ENCODE results near the gene PDCD11.
"Not testable (repeated sequence)": the region's sequence is repeated elsewhere in the genome, so short reads cannot be mapped to it uniquely, and the experiment has no call there.

The PDCD11 gene

DNA sequence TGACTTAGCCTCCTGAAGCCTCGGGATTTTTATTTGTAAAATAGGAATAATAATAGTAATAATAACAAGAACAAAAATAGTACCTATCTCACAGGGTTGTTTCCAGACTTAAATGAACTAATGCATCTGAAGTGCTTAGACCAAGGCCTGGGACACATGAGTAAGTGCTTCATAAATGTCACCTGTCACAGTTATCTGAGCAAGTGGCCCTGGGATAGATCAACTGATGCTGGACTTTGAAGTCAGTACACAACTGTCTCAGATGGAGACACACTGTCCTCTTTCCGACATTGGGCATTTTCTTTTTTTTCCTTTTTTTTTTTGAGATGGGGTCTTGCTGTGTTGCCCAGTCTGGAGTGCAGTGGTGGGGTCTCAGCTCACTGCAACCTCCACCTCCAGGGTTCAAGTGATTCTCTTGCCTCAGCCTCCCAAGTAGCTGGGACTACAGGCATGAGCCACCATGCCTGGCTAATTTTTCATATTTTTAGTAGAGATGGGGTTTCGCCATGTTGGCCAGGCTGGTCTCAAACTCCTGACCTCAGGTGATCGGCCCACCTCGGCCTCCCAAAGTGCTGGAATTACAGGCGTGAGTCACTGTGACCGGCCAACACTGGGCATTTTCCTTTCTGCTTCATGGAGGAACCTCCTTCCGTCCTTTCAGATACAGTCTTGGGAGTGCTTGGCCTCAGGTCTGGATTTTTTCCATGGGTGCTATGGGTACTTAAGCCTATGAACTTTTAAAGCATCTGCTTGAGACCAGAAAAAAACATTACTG is 90.4 kb downstream of the PDCD11 start:
- not testable (repeated sequence) for H3K9me3 ChIP-seq (ENCODE audit: control insufficient read depth, low read length); DNase-seq; H3K4me1 ChIP-seq (ENCODE audit: control insufficient read depth, insufficient read depth, low read length, poor library complexity, severe bottlenecking); H3K27ac ChIP-seq (ENCODE audit: insufficient read depth, low read length, poor library complexity, severe bottlenecking); H3K4me3 ChIP-seq (ENCODE audit: insufficient read depth, low read depth, low read length, poor library complexity, severe bottlenecking); H3K36me3 ChIP-seq (ENCODE audit: control insufficient read depth, insufficient read depth, low read length); H3K27me3 ChIP-seq (replicated peaks; ENCODE audit: control insufficient read depth, insufficient read depth, low read length, poor library complexity, severe bottlenecking)

DNA sequence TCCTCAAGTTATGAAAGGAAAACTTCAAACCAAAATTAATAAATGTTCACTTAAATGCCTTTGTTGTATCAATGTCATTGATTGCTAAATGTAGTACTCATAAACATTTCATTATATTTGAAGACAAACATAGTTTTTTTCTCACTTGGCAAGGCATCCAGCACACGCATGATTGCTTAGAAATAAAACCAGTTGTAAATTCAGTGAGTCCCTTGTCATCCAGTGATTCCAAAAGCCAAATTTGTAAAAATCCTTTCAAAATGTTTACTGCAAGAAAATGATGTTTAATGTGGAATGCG is 90.9 kb downstream of the PDCD11 start:
- Histone ChIP-seq H3K9me3 (ENCODE audit: control insufficient read depth, low read length) (no peaks in the 10 kb centered on the region), H3K4me1 (ENCODE audit: control insufficient read depth, insufficient read depth, low read length, poor library complexity, severe bottlenecking) (peaks cover 6% of the 10 kb centered on the region), H3K27me3 (replicated peaks; ENCODE audit: control insufficient read depth, insufficient read depth, low read length, poor library complexity, severe bottlenecking) (no peaks in the 10 kb centered on the region), H3K27ac (ENCODE audit: insufficient read depth, low read length, poor library complexity, severe bottlenecking) (no peak overlapping the region), H3K36me3 (ENCODE audit: control insufficient read depth, insufficient read depth, low read length) (no peaks in the 10 kb centered on the region), H3K4me3 (ENCODE audit: insufficient read depth, low read depth, low read length, poor library complexity, severe bottlenecking) (no peak overlapping the region)
- DNase-seq, result no peak

DNA sequence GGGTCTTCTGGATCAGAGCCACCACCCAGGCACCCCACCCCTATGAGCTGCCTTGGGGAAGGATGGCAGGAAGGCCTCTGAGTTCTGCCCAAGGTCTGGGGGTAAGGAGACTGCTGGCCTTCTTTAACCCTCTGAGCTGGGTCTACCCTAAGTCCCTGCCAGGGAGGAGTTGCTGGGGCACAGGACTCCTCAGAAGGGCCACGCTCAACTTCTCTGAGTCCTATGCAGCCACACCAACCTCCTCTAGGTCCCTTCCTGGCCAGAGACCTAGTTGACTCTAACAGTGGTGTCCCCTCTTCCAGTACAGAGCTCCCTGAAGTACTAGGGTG is 94.5 kb downstream of the PDCD11 start:
- Histone ChIP-seq H3K27me3 (replicated peaks; ENCODE audit: control insufficient read depth, insufficient read depth, low read length, poor library complexity, severe bottlenecking) (peaks cover 12% of the 10 kb centered on the region), H3K9me3 (ENCODE audit: control insufficient read depth, low read length) (no peaks in the 10 kb centered on the region)

DNA sequence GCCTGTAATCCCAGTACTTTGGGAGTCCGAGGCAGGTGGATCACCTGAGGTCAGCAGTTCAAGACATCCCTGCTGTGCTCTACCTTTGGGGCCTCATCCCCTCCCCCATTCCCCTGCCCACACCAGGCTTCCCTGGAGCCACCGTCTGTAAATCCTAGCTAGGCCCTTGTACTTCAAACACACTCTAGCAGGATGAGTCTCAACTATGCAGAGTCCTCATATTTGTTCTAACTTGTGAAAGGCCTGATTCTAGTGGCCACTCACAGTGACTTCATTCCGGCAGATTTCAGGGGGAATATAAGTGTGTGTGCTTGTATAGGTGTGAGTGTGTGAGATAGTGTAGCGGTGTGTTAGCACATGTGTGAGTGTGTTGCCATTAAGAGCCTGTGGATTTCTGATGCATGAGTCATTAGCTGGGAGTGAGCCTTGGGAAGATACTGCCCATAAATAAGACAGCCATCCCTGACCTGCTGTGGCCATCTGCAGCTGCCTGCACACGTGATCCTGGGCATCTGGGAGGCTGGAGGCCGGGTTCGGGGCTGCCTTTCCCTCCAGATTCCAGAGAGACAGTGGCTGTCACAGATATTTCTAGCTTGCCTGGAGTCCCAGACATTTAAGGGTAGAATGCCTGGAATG is 95.4 kb downstream of the PDCD11 start:
- no peak overlapping the region for H3K4me3 ChIP-seq (ENCODE audit: insufficient read depth, low read depth, low read length, poor library complexity, severe bottlenecking)
- H3K36me3 ChIP-seq (ENCODE audit: control insufficient read depth, insufficient read depth, low read length), result no peaks in the 10 kb centered on the region
- H3K9me3 ChIP-seq (ENCODE audit: control insufficient read depth, low read length), result no peaks in the 10 kb centered on the region
- H3K27me3 ChIP-seq (replicated peaks; ENCODE audit: control insufficient read depth, insufficient read depth, low read length, poor library complexity, severe bottlenecking), result peaks cover 12% of the 10 kb centered on the region
- no peak for DNase-seq
- peaks cover 15% of the 10 kb centered on the region for H3K4me1 ChIP-seq (ENCODE audit: control insufficient read depth, insufficient read depth, low read length, poor library complexity, severe bottlenecking)
- no peak overlapping the region for H3K27ac ChIP-seq (ENCODE audit: insufficient read depth, low read length, poor library complexity, severe bottlenecking)

More for the DNA sequence above, 94.5 kb downstream of the PDCD11 start:
- no peak for DNase-seq
- H3K4me3 ChIP-seq (ENCODE audit: insufficient read depth, low read depth, low read length, poor library complexity, severe bottlenecking), result no peak overlapping the region
- peaks cover 15% of the 10 kb centered on the region for H3K4me1 ChIP-seq (ENCODE audit: control insufficient read depth, insufficient read depth, low read length, poor library complexity, severe bottlenecking)
- no peaks in the 10 kb centered on the region for H3K36me3 ChIP-seq (ENCODE audit: control insufficient read depth, insufficient read depth, low read length)
- no peak overlapping the region for H3K27ac ChIP-seq (ENCODE audit: insufficient read depth, low read length, poor library complexity, severe bottlenecking)

DNA sequence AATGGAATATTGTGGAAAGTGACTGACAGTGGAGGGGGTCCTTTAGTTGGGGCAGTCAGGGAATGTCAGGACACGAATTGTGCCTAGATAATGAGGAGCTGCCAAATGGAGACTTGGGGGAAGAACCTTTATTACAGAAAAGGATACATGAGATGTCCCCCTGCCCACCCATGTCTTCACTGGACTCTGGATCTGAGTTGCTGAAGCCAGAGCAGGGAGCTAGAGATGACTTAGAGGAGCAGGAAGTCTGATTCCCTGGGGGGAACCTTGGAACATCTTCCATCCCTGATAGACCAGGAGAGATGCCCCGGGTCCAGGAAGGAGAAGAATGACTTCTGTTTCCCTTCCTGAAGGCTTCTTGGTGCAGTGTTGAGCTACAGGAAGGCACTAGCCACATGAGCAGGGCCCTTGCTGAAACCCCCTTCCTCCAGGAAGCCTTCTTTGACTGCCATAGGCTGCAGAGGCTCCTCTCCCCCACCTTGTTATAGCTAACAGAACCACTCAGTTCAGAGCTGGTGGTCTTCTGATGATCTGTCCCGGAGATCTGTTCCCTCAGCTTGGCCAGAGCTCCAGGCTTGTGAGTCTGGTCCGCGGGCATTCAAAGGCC is 96.3 kb downstream of the PDCD11 start:
- peaks cover 12% of the 10 kb centered on the region for H3K27me3 ChIP-seq (replicated peaks; ENCODE audit: control insufficient read depth, insufficient read depth, low read length, poor library complexity, severe bottlenecking)
- DNase-seq, result no peak
- H3K4me1 ChIP-seq (ENCODE audit: control insufficient read depth, insufficient read depth, low read length, poor library complexity, severe bottlenecking), result peaks cover 15% of the 10 kb centered on the region
- H3K27ac ChIP-seq (ENCODE audit: insufficient read depth, low read length, poor library complexity, severe bottlenecking), result no peak overlapping the region
- H3K4me3 ChIP-seq (ENCODE audit: insufficient read depth, low read depth, low read length, poor library complexity, severe bottlenecking), result peak overlapping the region; percentile 54
- no peaks in the 10 kb centered on the region for H3K36me3 ChIP-seq (ENCODE audit: control insufficient read depth, insufficient read depth, low read length)
- H3K9me3 ChIP-seq (ENCODE audit: control insufficient read depth, low read length), result no peaks in the 10 kb centered on the region

DNA sequence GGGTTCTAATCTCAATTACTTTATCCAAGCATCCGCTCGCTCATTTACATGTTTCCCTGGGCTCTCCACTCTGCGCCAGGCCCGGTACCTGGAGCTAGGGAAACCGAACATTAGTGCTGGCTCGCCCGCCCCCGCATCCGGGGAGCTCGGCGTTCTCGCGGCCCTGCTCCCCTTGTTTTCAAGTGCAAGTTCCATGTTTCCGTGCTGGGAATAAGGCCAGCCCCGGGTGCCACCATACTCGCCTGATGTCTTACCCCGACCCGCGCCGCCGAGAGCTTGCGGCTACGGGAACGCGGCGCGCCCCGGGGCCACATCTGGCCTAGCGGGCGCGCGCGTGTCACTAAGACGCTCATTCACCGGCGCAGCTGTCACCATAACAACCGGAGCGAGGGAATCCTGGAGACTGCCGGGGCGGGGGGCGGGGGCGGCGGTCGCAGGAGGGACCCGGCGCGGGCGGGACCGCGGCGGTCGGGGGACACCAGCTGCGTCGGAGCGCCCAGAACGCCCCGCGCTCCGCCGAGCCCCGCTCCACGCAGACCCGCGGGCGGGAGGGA is 97.0 kb downstream of the PDCD11 start, which contains the start of gene NEURL1:
Gene NEURL1 (plus strand): TSS at position 344 of the 554 bp plus-strand sequence. CDS start 683 bp downstream, outside the sequence.
- H3K4me1 ChIP-seq (ENCODE audit: control insufficient read depth, insufficient read depth, low read length, poor library complexity, severe bottlenecking), result peaks cover 15% of the 10 kb centered on the region
- no peak for DNase-seq
- H3K4me3 ChIP-seq (ENCODE audit: insufficient read depth, low read depth, low read length, poor library complexity, severe bottlenecking), result peak within 1 kb of the TSS; percentile 54
- no peak within 1 kb of the TSS for H3K27ac ChIP-seq (ENCODE audit: insufficient read depth, low read length, poor library complexity, severe bottlenecking)
- H3K27me3 ChIP-seq (replicated peaks; ENCODE audit: control insufficient read depth, insufficient read depth, low read length, poor library complexity, severe bottlenecking), result peaks cover 12% of the 10 kb centered on the region
- H3K9me3 ChIP-seq (ENCODE audit: control insufficient read depth, low read length), result no peaks in the 10 kb centered on the region
- H3K36me3 ChIP-seq (ENCODE audit: control insufficient read depth, insufficient read depth, low read length), result no peaks in the 10 kb centered on the region

DNA sequence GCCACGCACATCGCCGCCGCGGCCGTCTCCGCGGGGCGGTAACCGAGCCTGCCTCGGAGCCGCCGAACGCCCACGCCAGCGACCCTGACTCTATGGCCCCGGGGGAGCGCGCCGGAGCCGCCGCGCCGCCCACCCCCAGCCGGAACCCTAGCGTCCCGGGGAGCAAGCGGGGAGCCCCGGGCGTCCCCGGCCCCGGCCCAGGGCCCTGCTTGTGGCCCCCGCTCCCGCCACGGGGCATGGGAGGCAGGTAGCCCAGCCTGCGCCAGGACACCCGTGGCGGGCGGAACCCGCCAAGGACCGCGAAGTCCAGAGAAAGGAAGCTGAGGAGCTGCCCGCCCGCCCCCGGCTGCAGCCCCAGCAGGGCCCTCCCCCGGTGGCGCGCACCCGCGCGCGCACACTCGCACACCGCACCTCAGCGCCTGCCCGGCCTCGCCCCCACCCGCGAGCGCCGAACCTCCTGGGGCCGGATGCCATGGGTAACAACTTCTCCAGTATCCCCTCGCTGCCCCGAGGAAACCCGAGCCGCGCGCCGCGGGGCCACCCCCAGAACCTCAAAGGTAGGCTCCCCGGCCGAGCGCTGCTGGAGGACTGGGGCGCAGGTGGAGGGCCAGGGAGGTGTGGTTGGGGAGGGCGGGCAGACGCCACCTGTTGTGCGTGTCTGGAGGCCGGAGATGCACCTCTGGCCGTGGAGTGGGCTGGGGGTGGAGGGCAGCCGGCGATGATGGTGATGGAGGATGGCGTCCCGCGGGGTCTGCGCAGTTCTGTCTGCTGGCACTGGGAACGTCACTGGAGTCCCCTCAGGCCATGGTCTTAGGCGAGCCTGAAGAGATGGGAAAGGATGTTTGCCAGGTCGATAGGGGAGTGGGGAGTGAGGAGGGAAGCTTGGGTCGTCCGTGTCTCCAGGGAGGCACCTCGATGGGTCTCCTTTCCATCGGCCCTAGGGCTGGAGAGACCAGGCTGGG is 97.8 kb downstream of the PDCD11 start:
- H3K36me3 ChIP-seq (ENCODE audit: control insufficient read depth, insufficient read depth, low read length), result no peaks in the 10 kb centered on the region
- H3K4me3 ChIP-seq (ENCODE audit: insufficient read depth, low read depth, low read length, poor library complexity, severe bottlenecking), result peak overlapping the region; percentile 54
- no peak overlapping the region for H3K27ac ChIP-seq (ENCODE audit: insufficient read depth, low read length, poor library complexity, severe bottlenecking)
- peaks cover 12% of the 10 kb centered on the region for H3K27me3 ChIP-seq (replicated peaks; ENCODE audit: control insufficient read depth, insufficient read depth, low read length, poor library complexity, severe bottlenecking)
- no peaks in the 10 kb centered on the region for H3K9me3 ChIP-seq (ENCODE audit: control insufficient read depth, low read length)
- peaks cover 15% of the 10 kb centered on the region for H3K4me1 ChIP-seq (ENCODE audit: control insufficient read depth, insufficient read depth, low read length, poor library complexity, severe bottlenecking)
- DNase-seq, result no peak

DNA sequence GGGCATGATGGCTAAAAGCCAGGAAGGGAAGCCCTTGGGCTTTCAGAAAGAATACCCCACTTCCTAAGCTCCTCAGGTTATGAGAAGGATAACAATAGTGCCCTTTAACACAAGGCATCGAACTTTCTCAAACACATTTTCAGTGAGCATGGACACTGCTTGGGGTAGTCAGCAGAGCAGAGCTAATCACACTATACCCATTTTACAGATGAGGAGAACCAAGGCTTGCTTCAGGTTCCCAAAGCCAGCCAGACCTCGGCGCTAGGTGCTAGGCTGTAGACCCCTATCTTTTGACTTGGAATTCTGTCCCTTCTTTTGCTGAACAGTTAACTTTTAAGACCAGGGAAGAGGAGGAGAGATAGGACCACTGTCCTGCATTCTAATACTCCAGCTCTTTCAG is 98.9 kb downstream of the PDCD11 start:
- Histone ChIP-seq H3K27me3 (replicated peaks; ENCODE audit: control insufficient read depth, insufficient read depth, low read length, poor library complexity, severe bottlenecking) (peaks cover 12% of the 10 kb centered on the region), H3K36me3 (ENCODE audit: control insufficient read depth, insufficient read depth, low read length) (no peaks in the 10 kb centered on the region), H3K4me1 (ENCODE audit: control insufficient read depth, insufficient read depth, low read length, poor library complexity, severe bottlenecking) (peaks cover 15% of the 10 kb centered on the region), H3K4me3 (ENCODE audit: insufficient read depth, low read depth, low read length, poor library complexity, severe bottlenecking) (no peak overlapping the region), H3K27ac (ENCODE audit: insufficient read depth, low read length, poor library complexity, severe bottlenecking) (no peak overlapping the region), H3K9me3 (ENCODE audit: control insufficient read depth, low read length) (no peaks in the 10 kb centered on the region)
- no peak for DNase-seq
